Choroid plexus epithelial cell (primary cell): ENCODE results near the gene LYSET.
A peak's percentile ranks its signal among the peaks of the same experiment; 100 is the strongest.

Experiments
- DNase-seq: peaks from one replicate; pipeline ENCODE4 v3.0.0-alpha.2; 2010; ENCODE audit warnings: low read depth
- H3K4me3 ChIP-seq: 2 replicates; pipeline ENCODE4 v1.5.1; 2011; ENCODE audit warnings: low read depth, mild to moderate bottlenecking, control low read depth, low read length, moderate library complexity
- CTCF ChIP-seq: conservative IDR thresholded peaks from 2 replicates; pipeline ENCODE4 v1.5.1; 2011; ENCODE audit warnings: low read depth, mild to moderate bottlenecking, control low read depth, inconsistent platforms, low read length, moderate library complexity

The LYSET gene

GRCh38 chr14:93175492-93175891, 9.6 kb upstream of the LYSET start:
- no peak for TF ChIP-seq CTCF
- DNase-seq: no peak
- no peak overlapping the region for H3K4me3 ChIP-seq

DNA sequence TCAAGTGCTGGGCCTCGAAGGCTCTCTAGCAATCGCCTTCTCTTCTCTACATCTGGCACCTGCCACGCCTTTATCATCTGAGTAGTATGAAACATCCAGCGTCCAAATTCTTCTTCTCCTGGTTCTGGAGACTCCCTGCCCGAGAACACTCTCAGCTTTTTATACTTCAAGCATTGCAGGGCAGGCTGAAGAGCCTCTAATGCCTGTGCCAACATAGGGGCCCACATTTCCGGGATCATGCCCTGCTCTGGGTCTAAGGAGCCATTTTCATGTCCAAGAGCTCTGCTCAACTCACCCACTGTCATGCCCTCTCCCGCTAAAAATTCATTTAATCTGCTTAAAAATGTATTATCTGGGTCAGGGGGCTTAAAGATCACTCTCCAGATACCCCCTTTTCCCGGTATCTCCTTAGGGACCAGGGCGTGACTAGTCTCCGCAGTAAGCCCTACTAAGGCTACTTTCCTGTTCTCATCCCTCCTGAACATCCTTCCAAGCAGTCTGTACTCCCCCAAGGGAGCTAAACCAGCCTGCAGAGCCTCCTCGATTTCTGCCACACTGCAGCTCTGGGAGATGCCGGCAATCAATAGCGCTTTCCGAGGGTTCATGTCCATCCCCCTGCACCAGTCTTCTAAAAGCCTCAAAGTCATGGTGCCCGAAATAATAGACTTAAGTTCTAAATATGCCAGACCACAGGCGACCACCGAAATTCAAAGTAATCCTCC, 1.4 kb upstream of the LYSET start:
- DNase-seq: no peak
- H3K4me3 ChIP-seq: peak overlapping the region; percentile 99
- TF ChIP-seq CTCF: no peak

DNA sequence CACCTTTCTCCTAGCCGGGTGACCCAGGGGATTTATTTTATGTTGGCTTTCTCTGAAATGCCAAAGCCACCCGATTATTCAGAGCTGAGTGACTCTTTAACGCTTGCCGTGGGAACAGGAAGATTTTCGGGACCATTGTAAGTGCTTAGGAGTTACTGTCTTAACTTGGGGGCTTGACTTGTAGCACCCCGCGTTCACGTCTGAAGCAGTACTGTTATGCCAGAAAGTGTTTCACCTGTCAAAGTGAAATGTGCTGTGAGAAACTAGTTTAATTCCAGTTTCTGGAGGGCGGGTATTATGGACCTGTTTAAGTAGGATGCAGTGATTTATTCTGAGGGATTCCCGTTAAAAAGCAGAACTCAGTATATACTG, 218 bp downstream of the LYSET start:
- peak; percentile 28 for DNase-seq
- peak overlapping the region; percentile 99 for H3K4me3 ChIP-seq
- no peak for TF ChIP-seq CTCF

DNA sequence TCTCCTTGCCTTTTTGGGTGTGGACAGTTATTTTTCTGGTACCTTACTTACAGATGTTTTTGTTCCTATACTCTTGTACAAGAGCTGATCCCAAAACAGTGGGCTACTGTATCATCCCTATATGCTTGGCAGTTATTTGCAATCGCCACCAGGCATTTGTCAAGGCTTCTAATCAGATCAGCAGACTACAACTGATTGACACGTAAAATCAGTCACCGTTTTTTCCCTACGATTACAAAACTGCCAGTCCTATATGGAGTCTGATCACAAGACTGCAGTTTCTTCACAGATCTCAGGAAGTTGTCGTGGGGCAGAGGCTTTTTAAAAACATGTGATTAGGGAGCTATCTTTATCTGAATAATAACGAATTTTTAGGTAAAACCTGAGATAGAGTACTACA, 1.3 kb downstream of the LYSET start:
- no peak overlapping the region for H3K4me3 ChIP-seq
- TF ChIP-seq CTCF: no peak
- no peak for DNase-seq

- no peak overlapping the region for H3K4me3 ChIP-seq
- DNase-seq: no peak
- TF ChIP-seq CTCF: no peak
These were observed 1.8 kb downstream of the LYSET start for GRCh38 chr14:93186956-93187355.

DNA sequence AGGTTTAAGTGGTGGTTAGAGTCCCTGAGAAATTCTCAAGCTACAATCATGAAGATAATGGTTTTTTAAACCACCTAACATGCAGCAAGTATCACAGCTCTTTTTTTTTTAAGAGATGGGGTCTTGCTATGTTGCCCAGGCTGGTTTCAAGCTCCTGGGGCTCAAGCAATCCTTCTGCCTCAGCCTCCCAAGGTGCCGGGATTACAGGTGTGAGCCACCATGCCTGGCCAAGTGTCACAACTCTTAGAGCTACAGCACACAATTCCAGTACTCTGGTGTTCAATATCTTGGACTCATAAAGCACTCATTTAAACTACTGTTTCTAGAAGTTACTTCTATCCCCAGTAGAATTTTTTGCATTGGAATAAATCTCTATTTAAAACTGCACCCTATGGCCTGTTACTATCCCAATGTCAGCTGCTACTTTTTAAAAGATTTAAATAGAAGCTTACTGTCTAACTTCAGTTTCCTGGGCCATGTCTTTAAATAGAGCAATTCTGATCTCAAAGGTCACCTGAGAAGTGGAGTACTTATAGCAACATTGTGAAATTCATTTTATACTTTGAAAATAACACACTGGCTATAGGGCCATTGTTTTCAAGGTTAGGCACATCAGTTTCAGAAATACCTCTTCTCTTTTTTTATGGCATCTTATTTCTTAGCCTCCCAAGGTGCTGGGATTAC, 10.3 kb downstream of the LYSET start:
- TF ChIP-seq CTCF: no peak
- H3K4me3 ChIP-seq: no peak overlapping the region
- peak; percentile 6 for DNase-seq

- no peak overlapping the region for H3K4me3 ChIP-seq
- no peak for DNase-seq
- no peak for TF ChIP-seq CTCF
These were observed 13.9 kb downstream of the LYSET start for GRCh38 chr14:93199031-93199430.
